Adrenal gland (tissue), 12 donors: ENCODE results near the gene LTO1. TPM values are rescaled to one million over a fixed set of nuclear protein-coding genes. Genes with fewer than 3 reads are reported as not detected.
A peak's percentile ranks its signal among the peaks of the same experiment; 100 is the strongest.

Experiments
- DNase-seq, 7 donors: peaks; one replicate each; pipeline ENCODE4 v3.0.0-alpha.2; 2019 to 2020
- H3K27ac ChIP-seq, 5 donors: fragments of 200-600 bp; sonication (generic) in 4 of 5; 1 replicate in 3 of 5; 2 replicates in 2 of 5; pipeline versions ENCODE4 v1.5.1 to v1.8.0; 2016 to 2020; ENCODE audit warnings: mild to moderate bottlenecking in 1 of 5
- H3K27me3 ChIP-seq: fragments of 200-600 bp; 2 replicates; pipeline ENCODE4 v1.8.0; 2021
- H3K36me3 ChIP-seq, 2 donors: fragments of 200-600 bp; replicated peaks in 1 of 2; 1 replicate in 1 of 2; 2 replicates in 1 of 2; pipeline versions ENCODE4 v1.5.1 to v1.8.0; 2018 to 2022
- H3K4me1 ChIP-seq, 2 donors: fragments of 200-600 bp; replicated peaks in 1 of 2; 1 replicate in 1 of 2; 2 replicates in 1 of 2; pipeline versions ENCODE4 v1.5.1 to v1.8.0; 2018 to 2021
- H3K4me3 ChIP-seq, 4 donors: fragments of 200-600 bp; sonication (generic) in 3 of 4; one replicate each; pipeline ENCODE4 v1.5.1; 2016 to 2018
- H3K9me3 ChIP-seq, 3 donors: fragments of 200-600 bp; sonication (generic) in 1 of 3; replicated peaks in 1 of 3; 1 replicate in 2 of 3; 2 replicates in 1 of 3; pipeline versions ENCODE4 v1.5.1 to v1.8.0; 2016 to 2021
- POLR2A ChIP-seq, 2 donors: fragments of 450-650 bp; IDR thresholded peaks; one replicate each; pipeline ENCODE4 v1.6.1; 2017; ENCODE audit warnings: antibody characterized with exemption in 2 of 2, mild to moderate bottlenecking in 2 of 2, moderate library complexity in 1 of 2
- WGBS, 4 donors: extraction: QIAGEN DNeasy Blood & Tissue Kit in 2 of 4; methylation state at CpG; one replicate each; pipeline versions ENCODE4 v1.1.5 to v1.1.7; 2013 to 2017; 5-methylcytosine and 5-hydroxymethylcytosine counted together
- intact Hi-C, 2 donors: fragments of 100-400 bp; cut with DNase I; formaldehyde crosslinking; loops; one replicate each; pipeline versions ENCODE4 v1.14.1 to v1.15.0; 2022 to 2023
- polyA plus RNA-seq, 3 donors: library from polyadenylated mRNA; stranded (reverse); fragments of 200-250 nt in 2 of 3; fragments of 350-450 nt in 1 of 3; fragmentation: Illumina TruSeq in 1 of 3; extraction: RNeasy Lipid Tissue Mini Kit (QIAGEN cat#74804) in 1 of 3; gene quantifications; one replicate each; pipeline ENCODE4 v1.2.3, GENCODE V29; 2013 to 2014
- total RNA-seq, 9 donors: library from RNA; depleted of rRNA in 4 of 9; stranded (reverse); fragments of >200 nt in 4 of 9; fragments of 120-200 nt in 1 of 9; fragmentation: NEBNext Ultra II Directional in 1 of 9; extraction: Animal tissue kit (Norgen Biotek cat#: 25700) in 1 of 9; gene quantifications; one replicate each; pipeline versions ENCODE4 v1.1.0 to v1.2.4, GENCODE V29; 2013 to 2023
- TF ChIP-seq, protein P1 (sequence below), 6 experiments: fragments of 450-650 bp in 4 of 6; fragments of 200-600 bp in 2 of 6; sonication (generic) in 1 of 6; IDR thresholded peaks; 1 replicate in 5 of 6; 2 replicates in 1 of 6; pipeline versions ENCODE4 v1.5.1 to v1.8.0; 2016 to 2021; ENCODE audit warnings: antibody characterized with exemption in 6 of 6, mild to moderate bottlenecking in 2 of 6, moderate library complexity in 1 of 6
- donor health status: healthy with polysubstance abuse.
- donor health status: Bipolar disorder and iron deficiency.
- donor health status: DM: yes; HTN: yes; CAD: no.
- donor health status: DM: no; HTN: no; CAD: no.
- donor health status: DM: no; HTN: no; CAD: no.
- donor health status: DM: yes; HTN: yes; CAD: no.

Gene LTO1
- total and polyA plus RNA-seq, 12 donors: 10.9 to 52.5 (median 23.6) TPM

DNA sequence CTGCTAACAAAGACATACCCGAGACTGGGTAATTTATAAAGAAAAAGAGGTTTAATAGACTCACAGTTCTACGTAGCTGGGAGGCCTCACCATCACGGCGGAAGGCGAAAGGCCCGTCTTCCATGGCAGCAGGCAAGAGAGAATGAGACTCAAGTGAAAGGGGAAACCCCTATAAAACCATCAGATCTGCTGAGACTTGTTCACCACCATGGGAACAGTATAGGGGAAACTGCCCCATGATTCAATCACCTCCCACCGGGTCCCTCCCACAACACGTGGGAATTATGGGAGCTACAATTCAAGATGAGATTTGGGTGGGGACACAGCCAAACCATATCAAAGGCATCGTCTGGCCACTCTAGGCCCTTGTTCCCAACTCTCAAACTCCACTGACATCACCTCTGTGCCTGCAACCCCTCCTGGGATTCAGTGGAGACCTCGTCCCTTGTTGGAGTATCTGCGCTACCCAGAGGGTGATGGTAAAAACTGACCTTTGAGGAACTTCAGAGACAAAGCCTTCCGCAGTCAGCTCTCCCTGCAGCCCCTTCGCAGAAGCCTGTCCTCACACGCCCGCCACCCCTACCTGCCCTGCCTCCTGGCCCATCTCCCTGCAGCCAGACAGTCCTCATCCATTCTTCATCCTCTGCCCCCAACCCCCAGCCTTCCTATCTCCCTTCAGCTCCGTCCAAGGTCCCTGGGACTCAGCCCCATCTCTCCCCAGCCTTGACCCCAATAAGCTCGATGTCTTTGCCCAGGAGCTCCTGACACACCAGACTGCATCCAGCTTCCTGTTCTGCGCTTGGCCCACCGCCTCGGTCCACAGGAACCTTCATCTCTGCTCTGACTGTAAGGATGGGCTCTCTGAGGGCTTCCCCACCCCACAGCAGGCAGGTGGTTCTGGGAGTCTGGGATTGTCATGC lies 18.4 kb downstream of the LTO1 start:
- WGBS, 4 donors: 72 to 82% (median 76%) methylated on average over 20 of the region's 20 CpGs
- Histone ChIP-seq H3K27ac (no peak overlapping the region), H3K9me3 (no peaks in the 10 kb centered on the region), H3K4me1 (peaks cover 6% of the 10 kb centered on the region in 2 donors), H3K27me3 (no peaks in the 10 kb centered on the region), H3K4me3 (no peak overlapping the region), H3K36me3 (peaks cover 0 to 12% of the 10 kb centered on the region in 2 donors)
- TF ChIP-seq, protein P1, sequence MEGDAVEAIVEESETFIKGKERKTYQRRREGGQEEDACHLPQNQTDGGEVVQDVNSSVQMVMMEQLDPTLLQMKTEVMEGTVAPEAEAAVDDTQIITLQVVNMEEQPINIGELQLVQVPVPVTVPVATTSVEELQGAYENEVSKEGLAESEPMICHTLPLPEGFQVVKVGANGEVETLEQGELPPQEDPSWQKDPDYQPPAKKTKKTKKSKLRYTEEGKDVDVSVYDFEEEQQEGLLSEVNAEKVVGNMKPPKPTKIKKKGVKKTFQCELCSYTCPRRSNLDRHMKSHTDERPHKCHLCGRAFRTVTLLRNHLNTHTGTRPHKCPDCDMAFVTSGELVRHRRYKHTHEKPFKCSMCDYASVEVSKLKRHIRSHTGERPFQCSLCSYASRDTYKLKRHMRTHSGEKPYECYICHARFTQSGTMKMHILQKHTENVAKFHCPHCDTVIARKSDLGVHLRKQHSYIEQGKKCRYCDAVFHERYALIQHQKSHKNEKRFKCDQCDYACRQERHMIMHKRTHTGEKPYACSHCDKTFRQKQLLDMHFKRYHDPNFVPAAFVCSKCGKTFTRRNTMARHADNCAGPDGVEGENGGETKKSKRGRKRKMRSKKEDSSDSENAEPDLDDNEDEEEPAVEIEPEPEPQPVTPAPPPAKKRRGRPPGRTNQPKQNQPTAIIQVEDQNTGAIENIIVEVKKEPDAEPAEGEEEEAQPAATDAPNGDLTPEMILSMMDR (IDR thresholded peaks at IDR 0.05): no peak
- no peak for TF ChIP-seq POLR2A (IDR thresholded peaks at IDR 0.05)
- no peak for DNase-seq
- intact Hi-C loops: no loop called here

DNA sequence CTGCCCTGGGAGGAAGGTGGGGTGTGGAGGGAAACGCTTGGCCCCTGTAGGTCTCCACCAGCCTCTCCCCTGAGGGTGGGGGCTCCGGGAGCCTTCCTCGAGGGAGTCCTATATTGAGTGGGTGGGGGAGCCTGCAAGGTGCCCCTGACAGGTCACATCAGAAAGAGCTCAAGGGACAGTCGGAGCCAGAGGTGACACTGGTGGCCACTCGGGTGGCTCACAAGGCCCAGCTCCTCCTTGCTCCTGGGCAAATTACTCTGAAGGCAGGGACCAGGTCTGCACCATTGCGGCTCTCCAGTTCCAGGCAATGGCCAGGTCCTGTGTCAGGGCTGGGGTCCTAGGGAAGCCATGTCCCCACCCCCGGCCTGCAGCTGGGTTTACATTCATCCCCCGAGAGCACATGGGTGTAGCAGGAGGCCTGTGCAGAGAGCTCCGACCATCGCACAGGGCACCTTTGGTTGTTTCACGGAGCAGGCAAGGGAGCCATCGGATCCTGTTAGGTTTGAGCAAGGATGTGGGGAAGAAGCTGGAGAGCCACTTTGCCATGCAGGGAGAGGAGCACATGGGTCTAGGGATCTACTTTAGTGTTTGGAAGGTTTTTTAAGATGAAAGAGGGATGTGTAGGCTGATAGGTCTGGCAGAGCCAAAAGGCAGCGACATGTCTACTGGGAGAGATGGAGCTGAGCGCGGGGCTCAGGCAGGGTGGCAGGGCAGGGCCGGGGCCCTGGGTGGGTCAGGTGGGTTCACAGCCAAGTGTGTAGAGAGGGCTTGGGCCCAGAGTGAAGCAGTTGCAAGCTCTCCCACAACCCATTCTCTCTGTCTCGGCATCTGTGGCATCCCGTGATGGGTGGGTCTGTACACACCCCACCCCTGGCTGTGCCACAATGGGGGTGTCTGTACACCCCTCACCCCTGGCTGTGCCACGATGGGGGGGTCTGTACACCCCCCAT lies 19.4 kb downstream of the LTO1 start:
- Histone ChIP-seq H3K36me3 (peaks cover 0 to 22% of the 10 kb centered on the region in 2 donors), H3K4me1 (peaks cover 6% of the 10 kb centered on the region in 2 donors), H3K27me3 (no peaks in the 10 kb centered on the region), H3K4me3 (no peak overlapping the region), H3K9me3 (no peaks in the 10 kb centered on the region), H3K27ac (no peak overlapping the region)
- TF ChIP-seq, protein P1 (IDR thresholded peaks at IDR 0.05): no peak
- TF ChIP-seq POLR2A (IDR thresholded peaks at IDR 0.05): no peak
- intact Hi-C loops: no loop called here
- DNase-seq: no peak
- WGBS, 4 donors: 86 to 96% (median 91%) methylated on average over 11 to 19 of the region's 19 CpGs

DNA sequence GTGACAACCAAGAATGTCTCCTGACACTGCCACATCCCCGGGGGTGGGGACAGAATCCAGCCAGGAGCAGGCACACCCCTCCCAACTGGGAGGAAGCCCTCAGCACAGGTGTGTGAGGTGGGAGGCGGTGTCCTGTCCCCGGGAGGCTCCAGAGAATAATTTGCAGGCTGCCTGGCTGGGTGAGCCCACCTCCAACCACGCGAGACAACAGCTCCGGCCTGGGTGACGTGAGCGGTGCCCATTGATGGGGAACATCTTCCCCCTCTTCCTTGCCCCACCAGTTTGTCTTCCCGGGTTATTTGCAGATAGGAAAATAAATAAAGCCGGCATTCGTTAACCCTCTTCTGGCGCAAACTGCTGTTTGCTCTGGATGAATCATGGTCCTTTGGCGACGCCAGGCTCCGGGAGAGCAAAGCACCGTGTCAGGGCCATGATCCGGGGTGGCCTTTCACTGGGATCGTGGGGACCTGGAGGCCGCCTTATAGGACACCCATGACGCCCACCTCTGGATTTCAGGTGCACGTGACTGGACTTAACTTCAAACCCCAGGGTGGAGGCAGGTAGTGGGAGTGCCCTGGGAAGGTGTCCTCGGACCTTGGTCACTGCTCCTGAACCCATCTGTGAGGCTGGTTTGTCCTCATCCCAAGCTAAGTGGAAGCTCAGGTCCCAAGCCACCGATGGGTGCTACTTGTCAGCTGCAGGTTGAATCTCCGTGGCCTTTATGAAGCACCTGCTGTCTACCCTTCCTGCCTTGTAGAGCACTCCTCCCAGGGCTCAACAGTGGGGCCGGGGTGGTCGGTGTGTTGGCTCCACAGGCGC lies 20.3 kb downstream of the LTO1 start:
- intact Hi-C loops: no loop called here
- H3K4me3 ChIP-seq: no peak overlapping the region
- H3K27me3 ChIP-seq: no peaks in the 10 kb centered on the region
- peak overlapping the region in 1 of 5 donors; percentile 59 for H3K27ac ChIP-seq
- H3K9me3 ChIP-seq: no peaks in the 10 kb centered on the region
- TF ChIP-seq, protein P1 (IDR thresholded peaks at IDR 0.05): no peak
- TF ChIP-seq POLR2A (IDR thresholded peaks at IDR 0.05): no peak
- DNase-seq: peak in 5 of 7 donors; percentile 57 to 72 (median 66)
- H3K4me1 ChIP-seq: peaks cover 6% of the 10 kb centered on the region in 2 donors
- WGBS, 4 donors: 43 to 54% (median 52%) methylated on average over 19 to 27 of the region's 27 CpGs
- peaks cover 0 to 30% of the 10 kb centered on the region in 2 donors for H3K36me3 ChIP-seq
